Thyroid gland (tissue), 4 donors: ENCODE data around the gene TMEM175.

ENCODE experiments used
- POLR2A ChIP-seq, 2 donors: fragments of 450-650 bp; IDR thresholded peaks; one replicate each; pipeline ENCODE4 v1.6.1; 2017; ENCODE audit warnings: antibody characterized with exemption in 2 of 2, mild to moderate bottlenecking in 2 of 2, moderate library complexity in 1 of 2
- TF ChIP-seq, protein P1 (sequence below), 6 experiments: fragments of 200-600 bp in 3 of 6; fragments of 450-650 bp in 3 of 6; sonication (generic) in 3 of 6; IDR thresholded peaks; one replicate each; pipeline ENCODE4 v1.5.1; 2016 to 2019; ENCODE audit warnings: antibody characterized with exemption in 6 of 6, mild to moderate bottlenecking in 2 of 6, inconsistent platforms in 1 of 6, moderate library complexity in 1 of 6

DNA sequence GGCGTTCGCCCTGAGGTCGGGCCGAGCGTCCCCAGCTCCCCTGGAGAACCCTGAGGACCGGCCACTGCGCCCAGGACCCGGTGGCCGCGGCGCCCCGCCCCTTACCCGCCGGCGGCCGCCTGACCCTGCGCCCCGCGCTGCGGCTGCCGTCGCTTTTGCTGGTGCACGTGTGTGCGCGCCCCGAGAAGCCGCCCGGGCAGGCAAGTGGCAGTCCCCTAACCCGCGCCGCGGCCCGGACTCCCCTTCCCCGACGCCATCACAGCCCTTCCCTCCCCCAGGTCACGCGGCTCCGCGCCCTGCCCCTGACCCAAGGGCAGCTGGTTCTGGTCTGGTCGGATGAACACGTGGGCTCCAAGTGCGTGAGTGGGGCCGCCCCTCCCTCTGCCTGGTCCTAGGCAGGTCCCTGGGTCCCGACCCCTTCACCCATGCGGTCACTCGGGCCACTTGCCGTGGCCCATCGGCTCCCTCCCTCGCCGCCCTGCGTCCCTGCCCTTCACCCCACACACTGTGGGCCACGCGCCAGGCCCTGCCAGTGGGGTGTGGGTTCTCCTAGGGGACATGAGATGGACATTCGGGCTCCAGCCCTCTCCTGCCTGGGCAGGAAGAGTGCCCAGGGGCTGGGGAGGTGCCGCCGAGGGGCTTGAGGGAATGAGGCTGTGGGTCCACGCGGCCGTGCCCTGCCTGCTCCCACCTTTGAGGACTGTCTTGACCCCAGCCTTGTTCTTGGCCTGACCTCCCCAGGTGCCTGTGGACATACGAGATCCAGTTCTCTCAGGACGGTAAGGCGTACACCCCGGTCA, 71.2 kb downstream of the TMEM175 start:
- TF ChIP-seq, protein P1, sequence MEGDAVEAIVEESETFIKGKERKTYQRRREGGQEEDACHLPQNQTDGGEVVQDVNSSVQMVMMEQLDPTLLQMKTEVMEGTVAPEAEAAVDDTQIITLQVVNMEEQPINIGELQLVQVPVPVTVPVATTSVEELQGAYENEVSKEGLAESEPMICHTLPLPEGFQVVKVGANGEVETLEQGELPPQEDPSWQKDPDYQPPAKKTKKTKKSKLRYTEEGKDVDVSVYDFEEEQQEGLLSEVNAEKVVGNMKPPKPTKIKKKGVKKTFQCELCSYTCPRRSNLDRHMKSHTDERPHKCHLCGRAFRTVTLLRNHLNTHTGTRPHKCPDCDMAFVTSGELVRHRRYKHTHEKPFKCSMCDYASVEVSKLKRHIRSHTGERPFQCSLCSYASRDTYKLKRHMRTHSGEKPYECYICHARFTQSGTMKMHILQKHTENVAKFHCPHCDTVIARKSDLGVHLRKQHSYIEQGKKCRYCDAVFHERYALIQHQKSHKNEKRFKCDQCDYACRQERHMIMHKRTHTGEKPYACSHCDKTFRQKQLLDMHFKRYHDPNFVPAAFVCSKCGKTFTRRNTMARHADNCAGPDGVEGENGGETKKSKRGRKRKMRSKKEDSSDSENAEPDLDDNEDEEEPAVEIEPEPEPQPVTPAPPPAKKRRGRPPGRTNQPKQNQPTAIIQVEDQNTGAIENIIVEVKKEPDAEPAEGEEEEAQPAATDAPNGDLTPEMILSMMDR (IDR thresholded peaks at IDR 0.05): no peak
- no peak for TF ChIP-seq POLR2A (IDR thresholded peaks at IDR 0.05)
